ENCODE results near the gene FRY. TPM values are rescaled to one million over a fixed set of nuclear protein-coding genes. Genes with fewer than 3 reads are reported as not detected.
A peak's percentile ranks its signal among the peaks of the same experiment; 100 is the strongest.

FRY gene
- total RNA-seq, 2 donors from 2014 or later: 16.4 to 33.3 TPM

- no peaks in the 10 kb centered on the region for H3K9me3 ChIP-seq
- H3K27ac ChIP-seq: no peak overlapping the region
- no peaks in the 10 kb centered on the region for H3K27me3 ChIP-seq (replicated peaks; ENCODE audit: insufficient read depth)
- no peaks in the 10 kb centered on the region for H3K36me3 ChIP-seq
- 63% methylated on average over 5 of the region's 5 CpGs for WGBS
- TF ChIP-seq POLR2A (IDR thresholded peaks at IDR 0.05) (no peak), POLR2AphosphoS5 (IDR thresholded peaks at IDR 0.05) (no peak), CTCF (IDR thresholded peaks at IDR 0.05) (no peak)
- intact Hi-C loops (cut with DNase I): no loop called here
- DNase-seq (ENCODE audit: low spot score): no peak
- no peak overlapping the region for H3K4me3 ChIP-seq
- H3K4me1 ChIP-seq (replicated peaks): no peaks in the 10 kb centered on the region
These were observed 22.2 kb upstream of the FRY start for GRCh38 chr13:32009362-32009761.

GRCh38 chr13:32010136-32010535 is 21.4 kb upstream of the FRY start:
- Histone ChIP-seq H3K4me3 (no peak overlapping the region), H3K27me3 (replicated peaks; ENCODE audit: insufficient read depth) (no peaks in the 10 kb centered on the region), H3K27ac (no peak overlapping the region), H3K9me3 (no peaks in the 10 kb centered on the region), H3K36me3 (no peaks in the 10 kb centered on the region), H3K4me1 (replicated peaks) (no peaks in the 10 kb centered on the region)
- TF ChIP-seq POLR2AphosphoS5 (IDR thresholded peaks at IDR 0.05) (peak; percentile 7), CTCF (IDR thresholded peaks at IDR 0.05) (no peak), POLR2A (IDR thresholded peaks at IDR 0.05) (no peak)
- 19% methylated on average over 3 of the region's 3 CpGs for WGBS
- no peak for DNase-seq (ENCODE audit: low spot score)
- intact Hi-C loops (cut with DNase I): loop anchor here (5.0 kb wide), 1 partner anchor 98 kb away; no protein-coding TSS in a partner anchor

- TF ChIP-seq CTCF (IDR thresholded peaks at IDR 0.05) (no peak), POLR2A (IDR thresholded peaks at IDR 0.05) (no peak), POLR2AphosphoS5 (IDR thresholded peaks at IDR 0.05) (no peak)
- H3K27me3 ChIP-seq (replicated peaks; ENCODE audit: insufficient read depth): no peaks in the 10 kb centered on the region
- no peak overlapping the region for H3K27ac ChIP-seq
- H3K9me3 ChIP-seq: no peaks in the 10 kb centered on the region
- intact Hi-C loops (cut with DNase I): loop anchor here (5.0 kb wide), 1 partner anchor 100 kb away; no protein-coding TSS in a partner anchor
- H3K36me3 ChIP-seq: no peaks in the 10 kb centered on the region
- H3K4me1 ChIP-seq (replicated peaks): no peaks in the 10 kb centered on the region
- no peak overlapping the region for H3K4me3 ChIP-seq
- DNase-seq (ENCODE audit: low spot score): no peak
These were observed 19.6 kb upstream of the FRY start for GRCh38 chr13:32011971-32012370.

- H3K4me3 ChIP-seq: no peak overlapping the region
- H3K36me3 ChIP-seq: no peaks in the 10 kb centered on the region
- WGBS: over 99% methylated on average over 6 of the region's 6 CpGs
- intact Hi-C loops (cut with DNase I): loop anchor here (5.0 kb wide), 1 partner anchor 101 kb away; no protein-coding TSS in a partner anchor
- no peak for TF ChIP-seq CTCF (IDR thresholded peaks at IDR 0.05)
- no peak for TF ChIP-seq POLR2A (IDR thresholded peaks at IDR 0.05)
- no peak for TF ChIP-seq POLR2AphosphoS5 (IDR thresholded peaks at IDR 0.05)
- H3K9me3 ChIP-seq: no peaks in the 10 kb centered on the region
- no peaks in the 10 kb centered on the region for H3K4me1 ChIP-seq (replicated peaks)
- no peak overlapping the region for H3K27ac ChIP-seq
- no peaks in the 10 kb centered on the region for H3K27me3 ChIP-seq (replicated peaks; ENCODE audit: insufficient read depth)
- DNase-seq (ENCODE audit: low spot score): no peak
These were observed 18.4 kb upstream of the FRY start for GRCh38 chr13:32013181-32013580.

- intact Hi-C loops (cut with DNase I): no loop called here
- Histone ChIP-seq H3K4me1 (replicated peaks) (no peaks in the 10 kb centered on the region), H3K27ac (no peak overlapping the region), H3K9me3 (no peaks in the 10 kb centered on the region), H3K4me3 (no peak overlapping the region), H3K36me3 (no peaks in the 10 kb centered on the region), H3K27me3 (replicated peaks; ENCODE audit: insufficient read depth) (no peaks in the 10 kb centered on the region)
- WGBS: 90% methylated on average over 2 of the region's 2 CpGs
- no peak for TF ChIP-seq CTCF (IDR thresholded peaks at IDR 0.05)
- TF ChIP-seq POLR2AphosphoS5 (IDR thresholded peaks at IDR 0.05): no peak
- TF ChIP-seq POLR2A (IDR thresholded peaks at IDR 0.05): no peak
- DNase-seq (ENCODE audit: low spot score): no peak
These were observed 15.5 kb upstream of the FRY start for GRCh38 chr13:32016119-32016518.
